KMS-11 (cell line): ENCODE measurements around the gene TRERF1.
"Not testable (repeated sequence)": the region's sequence is repeated elsewhere in the genome, so short reads cannot be mapped to it uniquely, and the experiment has no call there.

Experiments
- H2AFZ ChIP-seq: fragments of 200-600 bp; sonication (generic); 2 replicates; pipeline ENCODE4 v1.6.1; 2016; ENCODE audit warnings: antibody characterized with exemption, mixed run types, low read depth
- H3K27ac ChIP-seq: fragments of 200-600 bp; sonication (generic); 2 replicates; pipeline ENCODE4 v1.6.1; 2016; ENCODE audit warnings: mild to moderate bottlenecking, mixed run types
- H3K27me3 ChIP-seq: fragments of 200-600 bp; sonication (generic); 2 replicates; pipeline ENCODE4 v1.6.1; 2017; ENCODE audit warnings: mild to moderate bottlenecking, low read depth, mixed run types, moderate library complexity; ENCODE audit not compliant: insufficient read depth
- H3K36me3 ChIP-seq: fragments of 200-600 bp; sonication (generic); 2 replicates; pipeline ENCODE4 v1.6.1; 2017; ENCODE audit warnings: mild to moderate bottlenecking, mixed run types; ENCODE audit not compliant: insufficient read depth
- H3K4me1 ChIP-seq: fragments of 200-600 bp; sonication (generic); 2 replicates; pipeline ENCODE4 v1.6.1; 2016; ENCODE audit warnings: mild to moderate bottlenecking, low read depth, mixed run types; ENCODE audit not compliant: poor library complexity, severe bottlenecking
- H3K4me2 ChIP-seq: fragments of 200-600 bp; sonication (generic); 2 replicates; pipeline ENCODE4 v1.7.0; 2016; ENCODE audit warnings: mild to moderate bottlenecking, mixed run types
- H3K4me3 ChIP-seq: fragments of 200-600 bp; sonication (generic); IDR thresholded peaks from 2 replicates; pipeline ENCODE4 v1.6.1; 2017; ENCODE audit warnings: low read depth, low read length, mixed read lengths; ENCODE audit not compliant: insufficient read depth
- H3K79me2 ChIP-seq: fragments of 200-600 bp; sonication (generic); 2 replicates; pipeline ENCODE4 v1.6.1; 2016; ENCODE audit warnings: low read depth, mixed run types; ENCODE audit not compliant: insufficient read depth
- H3K9ac ChIP-seq: fragments of 200-600 bp; sonication (generic); 2 replicates; pipeline ENCODE4 v1.6.1; 2016; ENCODE audit warnings: mild to moderate bottlenecking, mixed run types
- H4K20me1 ChIP-seq: fragments of 200-600 bp; sonication (generic); 2 replicates; pipeline ENCODE4 v1.6.1; 2016; ENCODE audit warnings: mild to moderate bottlenecking, mixed run types; ENCODE audit not compliant: insufficient read depth
- CTCF ChIP-seq: fragments of 200-600 bp; sonication (generic); conservative IDR thresholded peaks from 2 replicates; pipeline ENCODE4 v1.6.1; 2017; ENCODE audit warnings: low read depth, mild to moderate bottlenecking, antibody characterized with exemption, low read length, moderate library complexity, mixed read lengths

The TRERF1 gene

GRCh38 chr6:42217519-42218367, 234.0 kb downstream of the TRERF1 start, which contains the start of gene MRPS10:
TSS of gene MRPS10 (minus strand) at chr6:42217861. CDS start at chr6:42217849, 12 bp downstream.
- H3K4me3 ChIP-seq: no peak within 1 kb of the TSS
- H3K79me2 ChIP-seq: peaks cover 12% of the 10 kb centered on the region; the same call in 1 of the 2 replicates
- TF ChIP-seq CTCF: no peak
- peak within 1 kb of the TSS; percentile 50 for H3K27ac ChIP-seq
- H3K36me3 ChIP-seq: no peaks in the 10 kb centered on the region
- H3K27me3 ChIP-seq: no peaks in the 10 kb centered on the region
- H3K4me2 ChIP-seq: peak within 1 kb of the TSS; percentile 46
- H2AFZ ChIP-seq: peak within 1 kb of the TSS; percentile 54
- H3K4me1 ChIP-seq: peaks cover 24% of the 10 kb centered on the region
- no peaks in the 10 kb centered on the region for H4K20me1 ChIP-seq
- H3K9ac ChIP-seq: peak within 1 kb of the TSS; percentile 70; the same call in 1 of the 2 replicates

- Histone ChIP-seq H3K9ac (peak overlapping the region; percentile 70; the same call in 1 of the 2 replicates), H3K36me3 (no peaks in the 10 kb centered on the region), H4K20me1 (no peaks in the 10 kb centered on the region), H3K27me3 (no peaks in the 10 kb centered on the region), H2AFZ (peak overlapping the region; percentile 54), H3K27ac (peak overlapping the region; percentile 50; the same call in 1 of the 2 replicates), H3K4me3 (no peak overlapping the region), H3K4me2 (peak overlapping the region; percentile 46), H3K79me2 (peaks cover 12% of the 10 kb centered on the region; the same call in 1 of the 2 replicates), H3K4me1 (peaks cover 27% of the 10 kb centered on the region)
- no peak for TF ChIP-seq CTCF
These were observed 234.6 kb downstream of the TRERF1 start for GRCh38 chr6:42217157-42217518.

- H2AFZ ChIP-seq, H4K20me1 ChIP-seq, H3K27ac ChIP-seq, H3K4me3 ChIP-seq, H3K9ac ChIP-seq, H3K27me3 ChIP-seq, H3K36me3 ChIP-seq: not testable (repeated sequence)
- Histone ChIP-seq H3K79me2 (peaks cover 12% of the 10 kb centered on the region; the same call in 1 of the 2 replicates), H3K4me1 (peaks cover 32% of the 10 kb centered on the region), H3K4me2 (peak overlapping the region; percentile 46)
These were observed 235.2 kb downstream of the TRERF1 start for GRCh38 chr6:42216495-42216894.

GRCh38 chr6:42212442-42212841, 239.3 kb downstream of the TRERF1 start:
- no peak overlapping the region for H3K4me2 ChIP-seq
- H3K27ac ChIP-seq: no peak overlapping the region
- no peaks in the 10 kb centered on the region for H4K20me1 ChIP-seq
- H3K9ac ChIP-seq: no peak overlapping the region
- TF ChIP-seq CTCF: no peak
- H3K4me3 ChIP-seq: no peak overlapping the region
- peaks cover 26% of the 10 kb centered on the region for H3K4me1 ChIP-seq
- peaks cover 11% of the 10 kb centered on the region; the same call in 1 of the 2 replicates for H3K79me2 ChIP-seq
- H2AFZ ChIP-seq: no peak overlapping the region
- H3K36me3 ChIP-seq: peaks cover 6% of the 10 kb centered on the region
- H3K27me3 ChIP-seq: no peaks in the 10 kb centered on the region

GRCh38 chr6:42211726-42212125, 240.0 kb downstream of the TRERF1 start:
- H4K20me1 ChIP-seq: no peaks in the 10 kb centered on the region
- H3K4me2 ChIP-seq: no peak overlapping the region
- H3K9ac ChIP-seq: no peak overlapping the region
- H3K27ac ChIP-seq: no peak overlapping the region
- H3K36me3 ChIP-seq: peaks cover 6% of the 10 kb centered on the region
- H3K4me1 ChIP-seq: peaks cover 23% of the 10 kb centered on the region
- no peak for TF ChIP-seq CTCF
- no peaks in the 10 kb centered on the region for H3K27me3 ChIP-seq
- no peak overlapping the region for H2AFZ ChIP-seq
- no peak overlapping the region for H3K4me3 ChIP-seq
- H3K79me2 ChIP-seq: peaks cover 4% of the 10 kb centered on the region; the same call in 1 of the 2 replicates
